ENCODE measurements around the gene NME7.
"Not testable (repeated sequence)": the region's sequence is repeated elsewhere in the genome, so short reads cannot be mapped to it uniquely, and the experiment has no call there.

Gene NME7

GRCh38 chr1:169340882-169341281, 26.7 kb downstream of the NME7 start:
- DNase-seq, result no peak

GRCh38 chr1:169339773-169340172, 27.8 kb downstream of the NME7 start:
- no peak for DNase-seq

GRCh38 chr1:169338617-169339016, 29.0 kb downstream of the NME7 start:
- DNase-seq, result no peak

GRCh38 chr1:169336947-169337715, 30.5 kb downstream of the NME7 start:
- not testable (repeated sequence) for DNase-seq

- not testable (repeated sequence) for DNase-seq
Measured at GRCh38 chr1:169334727-169335126, 32.9 kb downstream of the NME7 start.

DNA sequence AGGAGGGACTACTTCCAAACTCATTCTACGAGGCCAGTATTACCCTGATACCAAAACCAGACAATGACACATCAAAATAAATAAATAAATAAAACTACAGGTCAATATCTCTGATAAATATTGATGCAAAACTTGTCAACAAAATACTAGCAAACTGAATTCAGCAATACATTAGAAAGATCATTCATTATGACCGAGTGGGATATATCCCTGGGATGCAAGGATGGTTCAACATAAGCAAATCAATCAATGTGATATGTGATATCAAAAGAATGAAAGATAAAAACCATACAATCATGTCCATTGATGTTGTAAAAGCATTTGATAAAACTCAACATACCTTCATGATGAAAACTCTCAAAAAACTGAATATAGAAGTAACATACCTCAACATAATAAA, 36.7 kb downstream of the NME7 start:
- no peak for DNase-seq

DNA sequence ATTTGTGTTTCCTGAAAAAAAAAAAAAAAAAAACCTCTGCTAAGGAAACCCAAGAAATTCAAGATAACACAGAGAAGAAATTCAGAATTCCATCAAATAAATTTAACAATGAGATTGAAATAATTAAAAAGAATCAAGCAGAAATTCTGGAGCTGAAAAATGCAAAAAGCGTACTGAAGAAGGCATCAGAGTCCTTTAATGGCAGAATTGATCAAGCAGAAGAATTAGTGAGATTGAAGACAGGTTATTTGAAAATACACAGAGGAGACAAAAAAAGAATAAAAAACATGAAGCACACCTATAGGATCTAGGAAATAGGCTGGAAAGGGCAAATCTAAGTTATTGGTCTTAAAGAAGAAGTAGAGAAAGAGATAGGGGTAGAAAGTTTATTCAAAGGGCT, 38.2 kb downstream of the NME7 start:
- no peak for DNase-seq

GRCh38 chr1:169327875-169328274, 39.7 kb downstream of the NME7 start:
- DNase-seq, result no peak

DNA sequence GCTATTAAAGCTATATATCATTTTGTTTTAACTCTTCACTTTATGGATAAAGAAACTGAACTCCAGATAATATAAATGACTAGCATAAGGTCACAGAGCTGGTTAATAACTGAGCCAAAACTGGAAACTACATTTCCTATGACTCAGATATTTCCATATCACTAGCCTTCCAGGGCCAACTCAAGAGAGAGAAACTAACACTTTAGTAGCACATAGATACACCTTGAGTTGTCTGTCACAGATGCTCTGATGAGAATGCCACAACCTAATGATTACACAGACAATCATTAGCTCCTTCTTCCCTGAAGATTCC, 40.7 kb downstream of the NME7 start:
- no peak for DNase-seq

- DNase-seq, result no peak
Measured at GRCh38 chr1:169326261-169326955, 41.2 kb downstream of the NME7 start.

DNA sequence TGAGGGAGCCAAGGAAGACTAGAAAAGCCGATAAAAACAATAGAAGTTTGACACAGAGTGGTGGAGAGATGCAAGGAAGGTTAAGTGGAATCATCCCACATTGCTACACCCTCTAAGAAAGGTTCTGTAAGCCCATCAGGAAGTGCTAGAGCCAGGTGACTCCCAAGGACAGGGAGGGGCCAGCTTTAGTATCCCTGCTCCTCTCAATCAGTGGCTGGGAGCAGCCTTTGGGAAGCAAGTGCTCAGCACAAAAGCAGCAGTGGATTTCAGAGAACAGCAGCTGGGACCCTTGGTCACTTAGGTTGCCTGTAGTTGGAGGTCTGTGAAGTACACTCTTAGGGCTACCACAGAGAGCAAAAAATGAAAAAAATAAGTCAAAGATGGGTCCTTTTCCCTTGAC, 42.5 kb downstream of the NME7 start:
- no peak for DNase-seq

- no peak for DNase-seq
Measured at GRCh38 chr1:169322138-169322537, 45.5 kb downstream of the NME7 start.

DNA sequence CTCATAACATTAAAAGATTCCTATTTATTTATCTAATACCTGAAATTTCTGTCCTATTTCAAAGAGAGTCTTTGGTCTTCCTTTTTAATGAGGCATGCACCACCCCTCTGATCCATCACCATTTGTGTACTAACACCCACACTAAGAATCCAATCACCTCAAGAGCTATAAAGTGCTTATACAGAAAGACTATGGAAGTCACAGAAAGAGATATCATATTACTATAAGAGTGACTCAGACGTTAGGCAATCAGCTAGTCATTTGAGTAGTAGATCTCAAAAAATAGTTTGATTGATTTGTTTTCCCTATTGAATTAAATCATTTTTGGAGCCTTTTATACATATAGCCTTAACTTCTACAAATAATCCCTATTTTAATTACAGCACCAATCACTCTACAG, 46.1 kb downstream of the NME7 start:
- peak; percentile 10 for DNase-seq

DNA sequence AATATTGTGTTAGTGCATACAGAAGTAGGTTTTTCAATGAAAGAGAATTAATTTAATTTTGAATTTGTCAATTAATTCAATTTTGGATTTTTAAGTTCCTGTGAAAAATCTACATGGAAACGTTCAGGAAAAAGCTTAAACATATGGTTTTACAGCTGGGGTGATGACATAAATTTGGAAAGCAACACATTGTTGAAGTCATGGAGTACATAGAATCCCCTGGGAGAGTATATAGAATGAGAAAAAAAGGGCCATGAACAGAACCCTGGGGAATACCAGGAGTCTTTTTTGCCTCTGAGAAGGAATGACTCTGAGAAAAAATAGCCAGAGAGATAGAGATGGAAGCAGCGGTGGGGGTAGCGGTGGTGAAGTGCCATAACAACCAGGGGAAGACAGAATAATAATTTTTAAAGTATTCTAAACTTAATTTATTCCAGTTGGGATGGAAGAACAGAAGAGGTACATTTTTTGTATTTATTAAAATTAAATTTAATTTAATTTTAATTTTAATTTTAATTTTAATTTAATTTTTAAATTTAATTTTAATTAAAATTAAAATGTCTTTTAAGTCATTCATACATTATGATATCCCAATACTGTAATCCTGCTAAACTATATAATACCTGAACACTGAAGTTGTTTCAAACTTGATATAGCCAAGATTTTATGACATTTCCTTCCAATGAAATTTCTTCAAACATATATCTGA, 48.9 kb downstream of the NME7 start:
- no peak for DNase-seq

- no peak for DNase-seq
Measured at GRCh38 chr1:169316556-169316955, 51.0 kb downstream of the NME7 start.

- DNase-seq, result no peak
Measured at GRCh38 chr1:169312084-169312954, 55.3 kb downstream of the NME7 start.

DNA sequence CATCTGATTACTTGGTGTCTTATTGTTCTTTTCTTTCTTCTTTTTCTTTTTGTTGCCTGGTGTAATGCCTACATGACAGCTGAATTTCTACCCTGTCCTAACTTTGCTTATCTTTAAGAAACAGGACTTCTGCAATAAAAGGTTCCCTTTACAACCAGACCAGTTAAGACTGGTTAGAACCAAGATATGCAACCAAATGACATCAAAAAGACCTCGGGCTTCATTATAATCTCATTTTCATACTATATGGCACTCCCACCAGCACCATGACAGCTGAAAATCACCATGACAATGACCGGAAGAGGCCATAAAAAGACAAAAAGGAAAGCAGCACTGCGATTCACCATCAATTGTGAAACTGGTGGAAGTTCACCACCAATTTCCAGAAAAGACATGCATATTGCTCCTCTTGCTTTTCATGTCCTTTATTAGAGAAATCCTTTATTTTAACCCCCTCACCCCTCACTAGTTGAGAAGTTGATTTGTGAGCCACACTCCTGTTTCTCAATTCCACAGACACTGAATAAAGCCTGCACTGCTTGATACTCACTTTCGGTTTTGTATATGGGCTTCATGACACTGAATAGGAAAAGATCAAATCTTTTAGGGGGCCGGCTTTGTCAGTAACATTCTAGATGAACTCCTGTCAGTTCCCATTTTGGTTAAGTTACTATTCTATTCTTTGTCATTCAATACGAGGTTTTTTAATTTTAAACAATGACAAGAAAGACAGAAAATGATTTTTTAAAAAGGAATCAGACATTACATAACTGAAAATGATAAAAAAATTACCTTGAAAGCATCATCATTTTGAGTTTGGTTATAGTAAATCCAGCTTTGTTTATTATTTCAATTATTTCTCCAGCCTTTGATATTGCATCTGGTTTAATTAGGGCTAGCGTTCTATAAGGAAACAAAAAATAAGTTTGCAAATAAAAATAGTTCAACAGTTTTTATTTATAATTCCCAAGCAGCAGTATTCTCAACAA, 58.1 kb downstream of the NME7 start:
- no peak for DNase-seq

DNA sequence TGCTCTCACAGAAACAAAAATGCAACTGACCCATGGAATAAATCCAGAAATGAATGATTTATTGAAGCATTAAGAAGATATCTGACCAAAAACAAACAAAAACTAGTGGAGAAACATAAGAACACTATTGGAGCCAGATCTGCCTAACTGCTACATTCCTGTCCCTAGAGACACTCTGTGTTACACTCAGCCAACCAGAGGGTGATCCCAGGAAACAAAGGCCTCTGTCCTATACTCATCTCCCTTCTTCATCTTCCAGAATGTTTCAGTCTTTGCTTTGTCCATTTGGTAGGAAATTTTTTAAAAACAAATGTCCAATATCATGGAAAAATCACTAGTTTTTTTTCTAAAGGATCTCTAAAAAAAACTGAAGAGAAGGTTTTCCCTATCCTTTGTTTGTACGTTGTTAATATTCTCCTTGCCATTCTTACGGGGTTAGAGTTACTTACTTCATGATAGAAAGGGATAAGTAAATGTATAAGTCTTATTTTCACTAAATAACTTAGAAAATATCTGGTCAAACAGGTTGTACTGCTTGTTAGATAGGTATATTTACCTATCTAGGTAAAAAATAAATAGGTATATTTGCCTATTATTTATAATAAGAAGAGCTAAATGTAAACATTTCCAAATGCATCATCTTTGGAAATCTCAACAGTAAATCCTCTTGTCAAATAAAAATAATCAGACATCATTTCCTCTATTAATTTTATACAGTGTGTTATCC, 59.1 kb downstream of the NME7 start:
- DNase-seq, result no peak

- DNase-seq, result peak; percentile 56
Measured at GRCh38 chr1:169307176-169307575, 60.4 kb downstream of the NME7 start.

DNA sequence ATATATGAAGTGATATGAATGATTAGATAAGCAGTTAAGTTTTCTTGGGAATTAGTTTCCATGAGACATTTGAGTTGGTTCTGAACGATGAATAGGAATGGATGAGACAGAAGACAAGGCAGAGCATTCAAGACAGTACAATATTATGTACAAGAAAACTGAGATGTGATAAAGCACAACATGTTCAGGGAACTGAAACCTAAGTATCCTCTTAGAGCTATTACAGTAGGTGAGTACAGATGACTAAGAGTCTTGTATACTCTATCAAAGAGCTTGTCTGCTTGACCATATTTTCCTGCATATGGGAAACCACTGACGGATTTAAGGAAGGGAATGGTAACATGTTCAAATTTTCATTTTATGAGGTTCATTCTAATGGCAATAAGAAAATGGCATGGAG, 61.6 kb downstream of the NME7 start:
- DNase-seq, result no peak

DNA sequence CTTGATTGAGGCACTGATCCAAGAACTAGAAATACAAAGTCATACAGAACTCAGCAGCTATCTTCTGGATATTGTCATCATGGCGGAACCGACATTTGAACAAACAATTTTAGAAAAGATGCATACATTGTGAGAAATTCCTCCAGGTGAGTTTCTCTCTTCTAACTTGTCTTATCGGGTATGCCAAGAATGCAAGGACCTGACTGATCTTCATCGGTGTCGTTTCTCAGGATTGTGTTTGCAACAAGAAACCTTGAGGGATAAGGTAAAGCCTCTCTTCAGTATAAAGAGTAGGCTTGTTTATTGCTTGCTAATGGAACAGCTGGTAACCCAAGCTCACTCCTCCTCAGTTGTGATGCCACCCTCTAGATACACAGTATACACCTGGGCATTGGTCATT, 62.2 kb downstream of the NME7 start:
- DNase-seq, result no peak
